Activated T-cell treated with anti-CD3 and anti-CD28 coated beads, Interleukin-2, amount 50 U/mL, for 72 hours (primary cell): ENCODE data around the gene GAPDHS. TPM values are rescaled to one million over a fixed set of nuclear protein-coding genes. Genes with fewer than 3 reads are reported as not detected.

Source experiments
- ATAC-seq, 2 donors: fragments of 150-1000 bp; cut with Tn5 transposase; replicated peaks in 1 of 2; 2 replicates each; pipeline ENCODE4 v1.10.0; 2021; ENCODE audit warnings: moderate library complexity in 2 of 2, mild to moderate bottlenecking in 1 of 2
- DNase-seq, 2 donors: peaks; one replicate each; pipeline ENCODE4 v3.0.0; 2021 to 2022; ENCODE audit warnings: mixed read lengths in 1 of 2
- H3K27ac Mint-ChIP-seq: one replicate; pipeline ENCODE4 v1.8.0; 2022; ENCODE audit warnings: mild to moderate bottlenecking, moderate library complexity, mixed read lengths
- H3K27me3 Mint-ChIP-seq: one replicate; pipeline ENCODE4 v1.8.0; 2022; ENCODE audit warnings: low read depth, mixed read lengths
- H3K36me3 Mint-ChIP-seq, 2 donors: one replicate each; pipeline ENCODE4 v1.8.0; 2022; ENCODE audit warnings: mixed read lengths in 2 of 2, mild to moderate bottlenecking in 1 of 2; ENCODE audit not compliant: insufficient read depth in 2 of 2
- H3K4me1 Mint-ChIP-seq: one replicate; pipeline ENCODE4 v1.8.0; 2022; ENCODE audit warnings: low read depth, mixed read lengths
- H3K4me3 Mint-ChIP-seq, 2 donors: one replicate each; pipeline ENCODE4 v1.8.0; 2022; ENCODE audit warnings: mild to moderate bottlenecking in 2 of 2, mixed read lengths in 2 of 2, moderate library complexity in 2 of 2
- H3K9me3 Mint-ChIP-seq, 2 donors: one replicate each; pipeline ENCODE4 v1.8.0; 2022; ENCODE audit warnings: mixed read lengths in 2 of 2
- total RNA-seq, 2 donors: library from RNA; stranded (reverse); gene quantifications; one replicate each; pipeline ENCODE4 v1.2.3, GENCODE V29; 2022

Gene GAPDHS
- total RNA-seq, 2 donors from 2014 or later, result not detected

DNA sequence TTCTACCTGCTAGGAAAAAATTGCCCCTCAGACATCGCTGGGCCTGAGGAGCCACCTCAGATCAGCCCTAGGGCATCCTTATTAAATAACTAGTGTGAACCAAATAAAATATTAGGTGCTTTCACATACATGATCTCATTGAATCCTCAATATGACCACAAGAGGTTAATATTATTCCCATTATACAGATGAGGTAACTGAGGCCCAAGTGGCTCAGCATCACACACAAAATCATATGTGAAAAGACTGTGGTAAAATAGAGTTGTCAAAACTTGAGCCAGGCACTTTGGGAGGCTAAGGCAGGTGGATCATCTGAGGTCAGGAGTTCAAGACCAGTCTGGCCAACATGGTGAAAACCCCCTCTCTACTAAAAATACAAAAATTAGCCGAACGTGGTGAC, 16.9 kb upstream of the GAPDHS start:
- H3K27ac Mint-ChIP-seq, result no peak overlapping the region
- no peaks in the 10 kb centered on the region for H3K4me1 Mint-ChIP-seq
- H3K27me3 Mint-ChIP-seq, result peaks cover 23% of the 10 kb centered on the region
- ATAC-seq (no peak), DNase-seq (no peak)
- no peaks in the 10 kb centered on the region for H3K9me3 Mint-ChIP-seq
- no peaks in the 10 kb centered on the region for H3K36me3 Mint-ChIP-seq
- no peak overlapping the region for H3K4me3 Mint-ChIP-seq

DNA sequence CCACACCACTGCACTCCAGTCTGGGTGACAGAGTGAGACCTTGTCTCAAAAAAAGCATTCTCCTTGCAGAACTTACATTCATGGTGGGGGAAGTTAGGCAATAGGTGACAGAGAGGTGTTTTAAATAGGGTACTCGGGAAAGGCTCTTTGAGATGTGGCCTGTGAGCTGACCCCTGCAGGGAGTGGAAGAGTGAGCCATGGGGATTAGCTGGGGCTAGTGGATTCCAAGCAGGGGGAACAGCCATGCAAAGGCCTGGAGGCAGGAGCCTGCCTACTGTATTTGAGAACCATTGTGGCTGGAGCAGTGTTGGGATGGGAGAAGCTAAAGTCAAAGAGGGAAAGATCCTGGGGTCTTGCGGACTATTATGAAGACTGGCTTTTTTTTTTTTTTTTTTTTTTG, 15.9 kb upstream of the GAPDHS start:
- Mint-ChIP-seq H3K36me3 (no peaks in the 10 kb centered on the region), H3K4me3 (no peak overlapping the region), H3K27ac (no peak overlapping the region), H3K4me1 (no peaks in the 10 kb centered on the region), H3K27me3 (peaks cover 19% of the 10 kb centered on the region), H3K9me3 (no peaks in the 10 kb centered on the region)
- DNase-seq (no peak), ATAC-seq (no peak)

DNA sequence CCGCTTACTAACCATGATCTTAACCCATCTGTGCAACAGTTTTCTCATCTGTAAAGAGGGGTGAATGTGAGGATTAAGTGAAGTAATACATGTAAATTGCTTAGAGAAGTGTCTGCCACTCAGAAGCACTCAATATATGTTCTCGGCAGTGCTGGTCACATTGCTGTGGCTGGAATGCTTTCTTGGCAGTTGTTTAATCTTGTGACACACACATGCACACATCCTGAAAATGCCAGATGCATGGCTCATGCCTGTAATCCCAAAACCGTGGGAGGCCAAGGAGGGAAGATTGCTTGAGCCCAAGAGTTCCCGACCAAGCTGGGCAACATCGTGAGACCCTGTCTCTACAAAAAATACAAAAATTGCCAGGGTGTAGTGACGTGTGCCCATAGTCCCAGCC, 14.9 kb upstream of the GAPDHS start:
- H3K27ac Mint-ChIP-seq, result no peak overlapping the region
- H3K9me3 Mint-ChIP-seq, result no peaks in the 10 kb centered on the region
- DNase-seq (no peak), ATAC-seq (no peak)
- H3K27me3 Mint-ChIP-seq, result peaks cover 14% of the 10 kb centered on the region
- H3K4me3 Mint-ChIP-seq, result no peak overlapping the region
- H3K36me3 Mint-ChIP-seq, result no peaks in the 10 kb centered on the region
- no peaks in the 10 kb centered on the region for H3K4me1 Mint-ChIP-seq

DNA sequence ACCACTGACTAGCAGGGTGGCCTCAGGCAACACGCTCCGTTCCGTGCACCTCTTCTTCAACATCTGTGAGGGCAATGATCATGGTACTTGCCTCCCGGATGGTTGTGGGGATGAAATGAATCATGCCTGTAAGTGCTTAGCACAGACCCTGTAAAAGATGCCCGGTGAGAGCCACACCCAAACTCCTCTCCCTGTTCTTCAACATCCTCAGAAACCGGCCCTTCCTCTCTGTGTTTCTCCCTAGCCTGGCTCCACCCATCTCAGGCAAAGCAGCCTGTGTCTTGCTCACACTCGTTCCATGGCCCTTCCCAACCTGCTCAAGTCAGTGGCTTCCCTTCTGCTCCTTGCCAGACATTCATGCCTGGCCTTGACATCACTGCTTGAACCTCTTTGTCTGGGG, 14.0 kb upstream of the GAPDHS start:
- no peak for ATAC-seq
- no peak overlapping the region for H3K27ac Mint-ChIP-seq
- H3K4me1 Mint-ChIP-seq, result no peaks in the 10 kb centered on the region
- H3K9me3 Mint-ChIP-seq, result no peaks in the 10 kb centered on the region
- H3K27me3 Mint-ChIP-seq, result peaks cover 7% of the 10 kb centered on the region
- DNase-seq, result no peak
- H3K36me3 Mint-ChIP-seq, result no peaks in the 10 kb centered on the region
- no peak overlapping the region for H3K4me3 Mint-ChIP-seq

DNA sequence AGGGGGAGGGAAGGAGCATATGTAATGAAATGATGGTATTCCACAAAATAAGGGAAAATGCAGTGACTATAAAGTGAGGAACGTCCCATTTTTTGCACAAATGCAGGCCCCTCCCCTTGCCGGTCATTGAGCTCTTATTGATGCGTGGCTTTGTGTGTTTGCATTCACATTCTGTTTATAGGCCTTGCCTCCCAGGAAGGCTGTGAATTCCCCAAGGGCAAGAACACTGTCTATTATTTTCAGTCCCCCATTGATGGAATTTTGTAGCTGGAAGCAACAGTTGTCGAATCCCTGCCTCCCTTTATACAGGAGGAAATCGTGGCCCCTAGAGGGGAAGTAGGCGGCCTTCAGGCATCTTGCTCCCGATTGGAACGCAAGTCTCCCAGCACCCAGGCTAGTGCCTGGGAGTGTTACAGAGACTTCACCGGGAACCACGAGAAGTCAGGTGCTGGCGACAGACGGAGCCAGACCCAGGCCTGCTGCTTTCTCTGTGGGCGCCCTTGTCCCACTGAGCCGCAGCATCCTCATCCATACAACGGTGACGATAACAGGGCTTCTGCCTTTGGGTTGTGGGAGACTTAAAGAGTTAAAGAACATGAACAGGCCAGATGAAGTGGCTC, 12.0 kb upstream of the GAPDHS start:
- Mint-ChIP-seq H3K4me1 (no peaks in the 10 kb centered on the region), H3K27ac (no peak overlapping the region), H3K9me3 (no peaks in the 10 kb centered on the region), H3K36me3 (no peaks in the 10 kb centered on the region), H3K27me3 (peaks cover 7% of the 10 kb centered on the region), H3K4me3 (no peak overlapping the region)
- ATAC-seq (no peak), DNase-seq (no peak)

DNA sequence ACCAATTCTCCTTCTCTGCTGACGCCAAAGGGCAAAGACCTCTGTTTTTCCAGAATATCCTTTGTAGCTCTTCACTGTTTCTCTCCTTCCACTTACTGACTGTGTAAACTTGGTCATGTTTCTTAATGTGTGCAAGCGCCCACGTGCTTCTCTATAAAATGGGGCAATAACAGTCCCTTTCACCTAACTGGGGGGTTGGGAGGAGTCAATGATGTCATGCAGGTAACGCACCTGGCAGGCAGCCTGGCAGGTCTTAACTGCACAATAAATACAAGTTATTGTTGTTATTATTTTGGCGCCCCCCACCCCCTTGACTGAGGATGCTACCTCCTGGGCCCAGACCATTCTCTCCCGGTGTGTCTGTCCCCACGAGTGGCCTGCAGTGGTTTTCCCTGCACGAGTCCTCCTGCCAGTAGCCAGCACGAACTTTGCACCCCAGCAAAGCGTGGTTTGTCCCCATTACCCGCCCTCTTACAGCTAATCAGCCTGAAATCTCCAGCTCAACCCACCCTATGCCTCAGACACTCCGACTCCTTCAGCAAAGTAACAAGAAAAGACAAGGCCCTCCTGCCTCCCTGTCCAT, 10.4 kb upstream of the GAPDHS start:
- no peak for ATAC-seq
- DNase-seq, result no peak
- H3K9me3 Mint-ChIP-seq, result no peaks in the 10 kb centered on the region
- H3K36me3 Mint-ChIP-seq, result no peaks in the 10 kb centered on the region
- no peak overlapping the region for H3K27ac Mint-ChIP-seq
- peaks cover 11% of the 10 kb centered on the region for H3K27me3 Mint-ChIP-seq
- H3K4me3 Mint-ChIP-seq, result no peak overlapping the region
- no peaks in the 10 kb centered on the region for H3K4me1 Mint-ChIP-seq

DNA sequence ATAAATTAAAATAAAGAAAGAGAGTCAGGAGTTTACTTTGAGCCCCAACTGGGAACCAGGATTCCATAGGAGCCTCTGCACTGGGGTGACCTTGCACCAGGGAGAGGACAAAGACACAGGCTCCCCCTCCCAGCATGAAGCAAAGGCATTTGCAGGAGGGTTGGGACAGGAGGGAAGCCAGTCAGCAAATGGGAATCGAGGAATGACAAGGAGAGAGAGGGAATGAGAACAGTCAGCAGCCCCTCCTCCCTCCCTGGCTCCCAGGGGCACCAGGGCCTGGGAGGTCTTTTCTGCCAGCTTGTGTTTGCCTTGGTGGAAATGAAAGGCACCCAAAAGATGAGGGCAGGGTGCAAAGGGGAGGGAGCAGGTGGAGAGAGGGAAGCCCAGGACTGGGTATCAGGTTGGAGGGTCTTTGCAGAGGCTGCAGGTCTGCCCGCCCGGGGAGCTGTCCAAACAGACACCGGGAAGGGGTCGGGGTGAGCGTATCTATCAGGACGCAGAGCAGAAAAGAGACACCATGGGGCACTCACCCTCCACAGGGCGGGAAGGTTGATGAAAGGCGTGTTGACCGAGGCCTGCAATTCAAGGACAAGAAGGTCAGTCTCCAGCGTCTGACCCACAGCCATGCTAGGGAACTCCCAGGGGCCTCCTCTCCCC, 8.9 kb upstream of the GAPDHS start:
- no peak overlapping the region for H3K27ac Mint-ChIP-seq
- DNase-seq, result no peak
- no peak for ATAC-seq
- no peak overlapping the region for H3K4me3 Mint-ChIP-seq
- H3K9me3 Mint-ChIP-seq, result no peaks in the 10 kb centered on the region
- H3K27me3 Mint-ChIP-seq, result peaks cover 21% of the 10 kb centered on the region
- H3K4me1 Mint-ChIP-seq, result no peaks in the 10 kb centered on the region
- no peaks in the 10 kb centered on the region for H3K36me3 Mint-ChIP-seq

DNA sequence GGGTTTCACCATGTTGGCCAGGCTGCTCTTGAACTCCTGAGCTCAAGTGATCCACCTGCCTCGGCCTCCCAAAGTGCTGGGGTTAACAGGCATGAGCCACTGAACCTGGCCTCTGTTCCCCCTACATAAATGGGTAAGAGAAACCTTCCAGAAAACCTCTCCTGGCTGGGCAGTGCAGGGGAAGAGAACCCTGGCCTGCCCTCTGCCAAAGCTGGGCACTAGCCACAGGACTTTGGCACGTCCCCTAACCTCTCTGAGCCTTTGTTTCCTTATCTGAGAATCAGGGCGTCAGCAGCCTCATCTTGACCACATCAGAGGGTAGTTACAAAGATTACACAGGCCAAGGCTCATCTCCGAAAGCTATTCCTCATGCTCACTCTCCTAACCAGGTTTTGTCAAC, 7.4 kb upstream of the GAPDHS start:
- Mint-ChIP-seq H3K9me3 (no peaks in the 10 kb centered on the region), H3K4me1 (no peaks in the 10 kb centered on the region), H3K4me3 (no peak overlapping the region), H3K36me3 (no peaks in the 10 kb centered on the region), H3K27me3 (peaks cover 17% of the 10 kb centered on the region), H3K27ac (no peak overlapping the region)
- ATAC-seq, result no peak
- no peak for DNase-seq

DNA sequence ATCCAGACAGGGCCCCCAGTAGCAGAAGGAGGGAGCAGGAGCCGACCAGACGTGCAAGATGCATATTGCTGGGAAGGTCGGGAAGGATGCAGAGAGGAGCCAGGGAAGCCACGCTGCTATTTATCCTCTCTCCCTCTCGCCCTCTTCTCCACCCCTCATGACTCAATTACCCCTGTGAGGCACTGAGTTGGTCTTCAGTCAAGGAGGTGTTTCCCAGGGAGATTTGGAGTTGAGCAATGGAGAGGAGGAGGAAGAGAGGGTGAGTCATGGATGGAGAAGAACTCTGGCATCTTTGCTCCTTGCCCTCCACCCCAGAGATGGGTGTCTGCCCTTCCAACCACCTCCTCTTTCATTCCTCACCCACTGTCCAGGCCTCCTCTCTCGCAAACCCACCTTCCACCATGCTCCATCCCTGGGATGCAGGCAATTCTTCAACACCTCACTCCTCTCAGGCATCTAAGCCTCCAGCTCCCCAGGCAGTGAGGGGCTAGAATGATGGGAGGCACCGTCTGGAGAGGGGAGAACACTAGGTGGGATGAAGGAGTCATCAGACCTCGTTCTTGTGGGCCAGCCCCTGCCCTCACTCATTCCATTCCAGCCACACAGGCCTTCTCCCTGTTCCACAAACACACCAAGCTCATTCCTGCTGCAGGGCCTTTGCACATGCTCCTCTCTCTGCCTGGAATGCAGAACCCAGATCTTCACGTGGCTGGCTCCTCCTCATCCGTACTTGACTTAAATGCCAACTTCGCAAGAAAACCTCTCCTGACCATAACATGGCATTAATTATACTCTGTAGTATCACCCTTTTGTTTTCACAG, 4.8 kb upstream of the GAPDHS start, which contains the start of gene SBSN:
TSS of gene SBSN (minus strand) at position 94 of the 821 bp plus-strand sequence. CDS start at position 64, 30 bp downstream.
- ATAC-seq (no peak), DNase-seq (no peak)
- peaks cover 9% of the 10 kb centered on the region for H3K4me1 Mint-ChIP-seq
- H3K27ac Mint-ChIP-seq, result no peak within 1 kb of the TSS
- H3K4me3 Mint-ChIP-seq, result no peak within 1 kb of the TSS
- H3K36me3 Mint-ChIP-seq, result no peaks in the 10 kb centered on the region
- peaks cover 26% of the 10 kb centered on the region for H3K27me3 Mint-ChIP-seq
- H3K9me3 Mint-ChIP-seq, result no peaks in the 10 kb centered on the region

DNA sequence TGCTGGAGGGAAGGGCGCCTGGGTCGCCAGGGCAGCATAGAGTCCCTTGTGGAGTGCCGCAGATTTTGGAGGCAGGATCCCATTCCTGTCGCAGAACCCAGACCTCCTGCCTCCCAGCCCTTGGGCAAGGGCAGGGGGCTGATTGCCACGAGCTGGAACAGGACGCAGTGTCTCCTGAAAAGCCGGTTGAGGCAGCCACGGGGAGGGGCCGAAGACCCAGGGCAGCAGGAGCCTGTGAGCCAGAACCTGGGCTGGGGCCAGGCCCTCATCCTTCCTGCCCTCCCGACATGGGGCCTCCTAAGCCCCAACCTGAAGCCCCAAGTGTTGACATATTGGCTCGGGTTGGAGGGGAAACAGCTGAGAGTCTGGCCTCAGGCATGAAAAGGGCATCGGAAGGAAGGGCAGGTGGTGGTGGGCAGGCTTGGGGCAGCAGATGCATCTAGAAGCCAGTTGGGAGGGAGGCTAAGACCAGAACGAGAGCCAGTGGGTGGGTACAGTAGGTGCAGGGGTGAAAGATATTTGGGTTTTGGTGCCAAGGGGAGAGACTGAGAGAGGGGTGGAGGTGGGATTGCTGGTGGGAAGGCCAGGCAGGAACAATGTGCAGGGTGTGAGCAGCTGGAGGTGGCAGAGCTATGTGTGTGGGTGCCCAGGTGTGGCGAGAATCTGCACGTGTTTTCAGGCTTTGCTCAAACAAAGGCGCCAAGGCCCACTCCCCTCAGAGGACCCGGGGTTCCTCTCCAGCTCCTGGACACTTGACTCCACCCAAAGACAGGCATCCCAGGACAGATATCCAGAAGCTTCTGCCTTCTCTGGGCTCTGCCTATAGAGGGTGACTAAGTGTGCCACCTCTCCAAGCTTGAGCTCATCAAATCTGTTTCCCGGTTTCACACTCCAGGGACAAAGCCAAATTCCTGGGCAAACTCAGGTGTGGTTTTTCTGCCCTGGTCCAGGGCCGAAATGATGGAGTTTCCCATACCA, 3.7 kb upstream of the GAPDHS start:
- no peak overlapping the region for H3K27ac Mint-ChIP-seq
- no peaks in the 10 kb centered on the region for H3K9me3 Mint-ChIP-seq
- no peak for ATAC-seq
- H3K27me3 Mint-ChIP-seq, result peaks cover 26% of the 10 kb centered on the region
- H3K4me1 Mint-ChIP-seq, result peaks cover 16% of the 10 kb centered on the region
- H3K4me3 Mint-ChIP-seq, result no peak overlapping the region
- no peak for DNase-seq
- no peaks in the 10 kb centered on the region for H3K36me3 Mint-ChIP-seq

DNA sequence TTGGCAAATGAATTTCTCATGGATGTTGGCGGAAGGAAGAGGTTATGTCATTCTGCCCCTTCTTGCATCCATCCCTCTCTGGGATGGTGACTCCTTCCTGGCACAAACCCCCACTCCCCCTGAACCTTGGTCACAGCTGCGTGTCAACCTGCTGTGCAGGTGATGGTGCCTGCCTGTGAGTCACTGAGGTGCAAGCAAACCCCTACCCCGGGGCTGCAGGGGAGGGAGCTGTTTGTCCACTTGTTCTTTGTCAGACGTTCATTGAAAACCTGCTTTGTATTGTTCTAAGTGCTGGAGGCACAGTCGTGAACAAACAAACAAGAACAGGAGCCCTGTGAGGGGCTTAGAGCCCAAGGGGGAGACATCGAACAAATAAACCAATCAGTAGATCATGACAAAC, 2.0 kb upstream of the GAPDHS start:
- H3K9me3 Mint-ChIP-seq, result no peaks in the 10 kb centered on the region
- H3K4me3 Mint-ChIP-seq, result no peak overlapping the region
- ATAC-seq (no peak), DNase-seq (no peak)
- H3K36me3 Mint-ChIP-seq, result no peaks in the 10 kb centered on the region
- H3K27me3 Mint-ChIP-seq, result peaks cover 26% of the 10 kb centered on the region
- no peak overlapping the region for H3K27ac Mint-ChIP-seq
- peaks cover 16% of the 10 kb centered on the region for H3K4me1 Mint-ChIP-seq

DNA sequence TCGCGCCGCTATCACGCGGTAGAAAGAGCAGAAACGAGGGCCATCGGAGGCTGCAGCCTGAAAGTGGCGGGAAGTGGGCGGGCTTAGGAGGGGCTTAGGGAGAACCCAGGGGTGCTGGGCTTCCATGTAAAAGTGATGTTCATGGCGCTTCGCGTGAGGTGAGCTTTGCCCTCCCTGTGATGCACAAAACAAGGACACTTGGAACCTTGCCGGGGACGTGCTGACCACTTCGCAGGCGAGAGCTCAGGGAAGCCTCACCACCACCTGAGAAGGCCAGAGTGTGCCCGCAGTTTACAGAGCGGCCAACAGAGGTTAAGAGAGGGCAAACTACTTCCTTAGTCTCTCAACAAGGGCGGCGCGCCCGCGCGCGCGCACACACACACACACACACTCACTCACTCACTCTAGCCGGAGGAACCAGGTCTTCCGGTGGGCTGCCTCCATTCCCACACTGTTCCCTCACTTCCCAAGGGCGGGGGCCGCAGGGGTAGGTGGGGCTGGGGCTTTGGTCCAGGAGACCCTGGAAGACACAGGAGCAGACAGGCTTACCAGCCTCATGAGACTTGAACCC, 651 bp downstream of the GAPDHS start:
- Mint-ChIP-seq H3K27me3 (peaks cover 11% of the 10 kb centered on the region), H3K27ac (no peak overlapping the region), H3K36me3 (no peaks in the 10 kb centered on the region), H3K4me3 (peak overlapping the region; percentile 55 to 60), H3K4me1 (peaks cover 16% of the 10 kb centered on the region), H3K9me3 (no peaks in the 10 kb centered on the region)
- DNase-seq (peak; percentile 36 to 63), ATAC-seq (peak; percentile 85 to 92)
